Measurements from ENCODE around the gene SLC39A11.

SLC39A11 gene

GRCh38 chr17:72952641-72953315 lies 139.7 kb downstream of the SLC39A11 start:
- DNase-seq (ENCODE audit: low spot score) = no peak
- no peak for TF ChIP-seq CTCF (IDR thresholded peaks at IDR 0.05; ENCODE audit: extremely low read depth, insufficient read depth, missing control alignments)
- in situ Hi-C loops (cut with MboI; ENCODE audit: low pct_unique_long_range_greater_than_20kb, low sequenced_read_pairs, unreplicated experiment) = no loop called here

- no peak for DNase-seq (ENCODE audit: low spot score)
- in situ Hi-C loops (cut with MboI; ENCODE audit: low pct_unique_long_range_greater_than_20kb, low sequenced_read_pairs, unreplicated experiment) = no loop called here
- TF ChIP-seq CTCF (IDR thresholded peaks at IDR 0.05; ENCODE audit: extremely low read depth, insufficient read depth, missing control alignments) = no peak
Observed at GRCh38 chr17:72952220-72952619, 140.3 kb downstream of the SLC39A11 start.

GRCh38 chr17:72950242-72950931 lies 142.1 kb downstream of the SLC39A11 start:
- TF ChIP-seq CTCF (IDR thresholded peaks at IDR 0.05; ENCODE audit: extremely low read depth, insufficient read depth, missing control alignments) = no peak
- in situ Hi-C loops (cut with MboI; ENCODE audit: low pct_unique_long_range_greater_than_20kb, low sequenced_read_pairs, unreplicated experiment) = no loop called here
- no peak for DNase-seq (ENCODE audit: low spot score)

GRCh38 chr17:72948115-72948514 lies 144.4 kb downstream of the SLC39A11 start:
- no peak for TF ChIP-seq CTCF (IDR thresholded peaks at IDR 0.05; ENCODE audit: extremely low read depth, insufficient read depth, missing control alignments)
- no peak for DNase-seq (ENCODE audit: low spot score)
- in situ Hi-C loops (cut with MboI; ENCODE audit: low pct_unique_long_range_greater_than_20kb, low sequenced_read_pairs, unreplicated experiment) = no loop called here

GRCh38 chr17:72947475-72947874 lies 145.0 kb downstream of the SLC39A11 start:
- no peak for TF ChIP-seq CTCF (IDR thresholded peaks at IDR 0.05; ENCODE audit: extremely low read depth, insufficient read depth, missing control alignments)
- in situ Hi-C loops (cut with MboI; ENCODE audit: low pct_unique_long_range_greater_than_20kb, low sequenced_read_pairs, unreplicated experiment) = no loop called here
- no peak for DNase-seq (ENCODE audit: low spot score)

- DNase-seq (ENCODE audit: low spot score) = no peak
- no peak for TF ChIP-seq CTCF (IDR thresholded peaks at IDR 0.05; ENCODE audit: extremely low read depth, insufficient read depth, missing control alignments)
- in situ Hi-C loops (cut with MboI; ENCODE audit: low pct_unique_long_range_greater_than_20kb, low sequenced_read_pairs, unreplicated experiment) = no loop called here
Observed at GRCh38 chr17:72946696-72947095, 145.8 kb downstream of the SLC39A11 start.
